Endothelial cell of umbilical vein (primary cell): Measurements from ENCODE around the gene USH2A. TPM values are rescaled to one million over a fixed set of nuclear protein-coding genes. Genes with fewer than 3 reads are reported as not detected.

Experiments used
- BruUV-seq: library from RNA; stranded (reverse); fragments of 400-500 nt; replicated peaks from 2 replicates; lab custom pipeline; 2021; lab: Mats Ljungman, UMichigan
- CTCF ChIA-PET: fragments of 300-600, 350-600 bp; sonication (Branson Sonifier 250); formaldehyde crosslinking; loops from one replicate; lab custom pipeline; 2021; ENCODE audit warnings: antibody characterized with exemption, inconsistent platforms; lab: Charles Lee
- POLR2A ChIA-PET: fragments of 300-600, 350-600 bp; sonication (Branson Sonifier 250); formaldehyde crosslinking; loops from one replicate; lab custom pipeline; 2021; ENCODE audit warnings: antibody characterized with exemption, inconsistent platforms; lab: Charles Lee
- DNase-seq: peaks from one replicate; pipeline ENCODE4 v3.0.0-alpha.2; 2011; ENCODE audit warnings: low read depth, low spot score
- FAIRE-seq: peaks from 2 replicates; lab custom pipeline; 2011; peaks lifted over from hg19 to GRCh38; lab: Jason Lieb, UNC
- H2AFZ ChIP-seq: 2 replicates; pipeline ENCODE4 v1.6.0; 2012; ENCODE audit warnings: low read depth, low read length, control low read depth, inconsistent platforms
- H3K27ac ChIP-seq: 2 replicates; pipeline ENCODE4 v1.5.1; 2011; ENCODE audit warnings: low read depth, mild to moderate bottlenecking, control low read depth, low read length, moderate library complexity; ENCODE audit not compliant: insufficient read depth
- H3K27me3 ChIP-seq, 2 experiments: 2 replicates each; pipeline versions ENCODE4 v1.6.0 to v1.6.1; 2011; ENCODE audit warnings: low read length in 2 of 2, mixed read lengths in 1 of 2; ENCODE audit not compliant: control insufficient read depth in 2 of 2, insufficient read depth in 2 of 2
- H3K36me3 ChIP-seq, 2 experiments: 2 replicates in 1 of 2; 3 replicates in 1 of 2; pipeline ENCODE4 v1.5.1; 2011; ENCODE audit warnings: low read length in 2 of 2, mild to moderate bottlenecking in 1 of 2, moderate library complexity in 1 of 2; ENCODE audit not compliant: control insufficient read depth in 2 of 2, insufficient read depth in 2 of 2; ENCODE audit errors: extremely low read depth in 1 of 2
- H3K4me1 ChIP-seq: 3 replicates; pipeline ENCODE4 v1.5.1; 2011; ENCODE audit warnings: mild to moderate bottlenecking, low read length; ENCODE audit not compliant: control insufficient read depth, insufficient read depth; ENCODE audit errors: extremely low read depth
- H3K4me2 ChIP-seq: 2 replicates; pipeline ENCODE4 v1.6.1; 2011; ENCODE audit warnings: low read length, control low read depth, mixed read lengths; ENCODE audit not compliant: insufficient read depth
- H3K4me3 ChIP-seq, 3 experiments: fragments of 200-600 bp in 1 of 3; sonication (generic), shearing (Covaris generic) in 1 of 3; replicated peaks in 1 of 3; 2 replicates each; pipeline ENCODE4 v1.5.1; 2011 to 2016; ENCODE audit warnings: control low read depth in 3 of 3, low read length in 3 of 3, mild to moderate bottlenecking in 2 of 3, inconsistent platforms in 1 of 3, low read depth in 1 of 3, moderate library complexity in 1 of 3; ENCODE audit not compliant: insufficient read depth in 1 of 3
- H3K79me2 ChIP-seq: 2 replicates; pipeline ENCODE4 v1.6.0; 2012; ENCODE audit warnings: low read length, inconsistent platforms; ENCODE audit not compliant: control insufficient read depth, insufficient read depth
- H3K9ac ChIP-seq: replicated peaks from 2 replicates; pipeline ENCODE3; 2011; ENCODE audit warnings: low read length, control low read depth; ENCODE audit not compliant: insufficient read depth; ENCODE audit errors: extremely low read depth
- H3K9me1 ChIP-seq: replicated peaks from 3 replicates; pipeline ENCODE4 v1.6.0; 2011; ENCODE audit warnings: mild to moderate bottlenecking, low read length; ENCODE audit not compliant: control insufficient read depth, insufficient read depth; ENCODE audit errors: extremely low read depth
- H3K9me3 ChIP-seq: replicated peaks from 2 replicates; pipeline ENCODE4 v1.5.1; 2012; ENCODE audit warnings: low read length, inconsistent platforms; ENCODE audit not compliant: control insufficient read depth, insufficient read depth
- H4K20me1 ChIP-seq: replicated peaks from 2 replicates; pipeline ENCODE3; 2011; ENCODE audit warnings: mild to moderate bottlenecking, low read length; ENCODE audit not compliant: control insufficient read depth, insufficient read depth; ENCODE audit errors: extremely low read depth
- EZH2 ChIP-seq: IDR thresholded peaks from 2 replicates; pipeline ENCODE4 v1.6.1; 2012; ENCODE audit warnings: borderline replicate concordance, low read depth, mild to moderate bottlenecking, moderate library complexity, low read length, inconsistent platforms; ENCODE audit not compliant: severe bottlenecking
- FOS ChIP-seq: IDR thresholded peaks from 2 replicates; pipeline ENCODE4 v1.6.1; 2011; ENCODE audit warnings: mild to moderate bottlenecking, low read length, moderate library complexity, borderline replicate concordance; ENCODE audit not compliant: insufficient read depth
- GATA2 ChIP-seq: IDR thresholded peaks from 2 replicates; pipeline ENCODE4 v1.7.0; 2011; ENCODE audit warnings: low read depth, mild to moderate bottlenecking, moderate library complexity, mixed read lengths, low read length; ENCODE audit not compliant: insufficient read length, insufficient read depth
- JUN ChIP-seq: IDR thresholded peaks from 2 replicates; pipeline ENCODE4 v1.6.1; 2011; ENCODE audit warnings: borderline replicate concordance, low read depth; ENCODE audit not compliant: insufficient read length, insufficient read depth
- MAX ChIP-seq: IDR thresholded peaks from 2 replicates; pipeline ENCODE4 v1.6.1; 2011; ENCODE audit not compliant: insufficient read depth, insufficient read length
- MYC ChIP-seq: IDR thresholded peaks from one replicate; pipeline ENCODE4 v1.6.1; 2011; ENCODE audit warnings: mild to moderate bottlenecking, low read depth, low read length
- POLR2A ChIP-seq: IDR thresholded peaks from 2 replicates; pipeline ENCODE4 v1.6.1; 2012; ENCODE audit warnings: low read depth, mild to moderate bottlenecking, control low read depth, low read length
- dilution Hi-C: fragments of 300-500 bp; cut with MboI; formaldehyde crosslinking; loops from one replicate; pipeline ENCODE4 v1.15.0; 2019; ENCODE audit warnings: low sequenced_read_pairs; ENCODE audit not compliant: extremely low pct_ligation_motif_present
- intact Hi-C: fragments of 100-400 bp; cut with micrococcal nuclease; formaldehyde crosslinking; loops from one replicate; pipeline ENCODE4 v1.10.0; 2022
- polyA plus RNA-seq, 4 experiments: library from polyadenylated mRNA; depleted of rRNA in 3 of 4; stranded (reverse) in 3 of 4; unstranded in 1 of 4; fragments of >200 nt; gene quantifications; 2 replicates each; pipeline versions ENCODE4 v1.2.1 to v1.2.3, GENCODE V29; 2011 to 2012; ENCODE audit warnings: missing spikeins in 1 of 4
- total RNA-seq: library from RNA; stranded (reverse); gene quantifications from 2 replicates; pipeline ENCODE4 v1.2.3, GENCODE V29; 2021
- TF ChIP-seq, protein P1 (sequence below), 2 donors: IDR thresholded peaks; 1 replicate in 1 of 2; 2 replicates in 1 of 2; pipeline ENCODE4 v1.5.1; 2011; ENCODE audit warnings: low read length in 2 of 2, mild to moderate bottlenecking in 2 of 2, moderate library complexity in 2 of 2, control low read depth in 1 of 2, inconsistent platforms in 1 of 2, low read depth in 1 of 2; ENCODE audit not compliant: insufficient read depth in 1 of 2; ENCODE audit errors: extremely low read depth in 1 of 2

Gene USH2A
- total and polyA plus RNA-seq, 2 donors (not counting 3 experiments of a cell fraction or from before 2014, with no cell fraction given): not detected

DNA sequence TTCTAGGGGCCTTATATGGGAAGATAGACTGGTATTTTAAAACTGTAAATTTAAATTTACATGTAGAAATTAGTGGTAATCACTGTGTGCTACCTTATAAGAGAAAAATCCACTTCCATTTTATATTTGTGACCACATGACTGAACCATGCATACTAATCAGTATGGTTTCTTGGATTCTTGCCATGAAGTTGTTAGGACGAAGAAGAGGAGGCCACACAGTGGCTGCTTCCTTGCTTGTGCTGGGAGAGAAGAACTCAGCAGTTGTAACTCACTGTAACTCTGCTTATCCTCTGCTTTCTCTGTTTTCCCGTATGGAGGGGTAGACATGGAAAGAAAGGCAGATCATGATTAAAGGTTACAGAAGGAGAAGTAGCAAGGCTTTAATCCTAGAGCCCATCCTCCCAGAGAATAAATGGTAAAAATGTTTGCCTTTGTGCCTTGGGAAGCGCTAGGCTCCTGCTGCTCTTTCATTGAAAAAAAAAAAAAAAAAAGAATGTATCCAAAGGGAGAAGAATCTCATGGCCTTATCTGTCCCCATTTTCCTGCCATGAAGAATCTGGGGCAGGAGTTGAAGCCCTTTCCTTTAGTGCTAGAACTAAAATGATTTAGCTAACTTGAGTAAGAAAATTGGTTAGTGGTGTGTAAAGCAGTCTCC is 823.7 kb downstream of the USH2A start:
- H3K4me1 ChIP-seq: no peaks in the 10 kb centered on the region
- H3K4me2 ChIP-seq: no peak overlapping the region
- no peaks in the 10 kb centered on the region for H3K9me3 ChIP-seq
- no peaks in the 10 kb centered on the region for H4K20me1 ChIP-seq
- H3K79me2 ChIP-seq: no peaks in the 10 kb centered on the region
- POLR2A ChIA-PET: no interaction called here
- CTCF ChIA-PET: no interaction called here
- DNase-seq (no peak), FAIRE-seq (no peak)
- no peaks in the 10 kb centered on the region for H3K36me3 ChIP-seq
- no peak overlapping the region for H3K4me3 ChIP-seq
- no peaks in the 10 kb centered on the region for H3K27me3 ChIP-seq
- no peaks in the 10 kb centered on the region for H3K9me1 ChIP-seq
- no peak overlapping the region for H3K27ac ChIP-seq
- H3K9ac ChIP-seq: no peak overlapping the region
- TF ChIP-seq EZH2 (no peak), FOS (no peak), MYC (no peak), MAX (no peak), POLR2A (no peak), GATA2 (no peak), JUN (no peak)
- TF ChIP-seq, protein P1, sequence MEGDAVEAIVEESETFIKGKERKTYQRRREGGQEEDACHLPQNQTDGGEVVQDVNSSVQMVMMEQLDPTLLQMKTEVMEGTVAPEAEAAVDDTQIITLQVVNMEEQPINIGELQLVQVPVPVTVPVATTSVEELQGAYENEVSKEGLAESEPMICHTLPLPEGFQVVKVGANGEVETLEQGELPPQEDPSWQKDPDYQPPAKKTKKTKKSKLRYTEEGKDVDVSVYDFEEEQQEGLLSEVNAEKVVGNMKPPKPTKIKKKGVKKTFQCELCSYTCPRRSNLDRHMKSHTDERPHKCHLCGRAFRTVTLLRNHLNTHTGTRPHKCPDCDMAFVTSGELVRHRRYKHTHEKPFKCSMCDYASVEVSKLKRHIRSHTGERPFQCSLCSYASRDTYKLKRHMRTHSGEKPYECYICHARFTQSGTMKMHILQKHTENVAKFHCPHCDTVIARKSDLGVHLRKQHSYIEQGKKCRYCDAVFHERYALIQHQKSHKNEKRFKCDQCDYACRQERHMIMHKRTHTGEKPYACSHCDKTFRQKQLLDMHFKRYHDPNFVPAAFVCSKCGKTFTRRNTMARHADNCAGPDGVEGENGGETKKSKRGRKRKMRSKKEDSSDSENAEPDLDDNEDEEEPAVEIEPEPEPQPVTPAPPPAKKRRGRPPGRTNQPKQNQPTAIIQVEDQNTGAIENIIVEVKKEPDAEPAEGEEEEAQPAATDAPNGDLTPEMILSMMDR (IDR thresholded peaks at IDR 0.05; ENCODE audit: extremely low read depth in 1 of 2, insufficient read depth in 1 of 2, low read depth in 1 of 2, low read length in 2 of 2): no peak
- dilution Hi-C loops (no loop called here), intact Hi-C loops (no loop called here)
- BruUV-seq: no TSS peak
- H2AFZ ChIP-seq: no peak overlapping the region
